Esophagus muscularis mucosa (tissue), 4 donors: Measurements from ENCODE around the gene VPS52.

ENCODE experiments used
- CTCF ChIP-seq, 3 experiments: fragments of 200-600 bp in 2 of 3; fragments of 450-650 bp in 1 of 3; sonication (generic) in 2 of 3; IDR thresholded peaks; one replicate each; pipeline ENCODE4 v1.5.1; 2017 to 2019; ENCODE audit warnings: antibody characterized with exemption in 3 of 3, mild to moderate bottlenecking in 2 of 3, moderate library complexity in 1 of 3
- EP300 ChIP-seq: sonication (generic); formaldehyde crosslinking; IDR thresholded peaks from one replicate; pipeline ENCODE4 v1.6.1; 2017; ENCODE audit warnings: antibody characterized with exemption
- POLR2A ChIP-seq: fragments of 450-650 bp; IDR thresholded peaks from one replicate; pipeline ENCODE4 v1.6.1; 2017; ENCODE audit warnings: antibody characterized with exemption, moderate library complexity, mild to moderate bottlenecking, low read depth
- POLR2AphosphoS5 ChIP-seq, 2 donors: sonication (generic); formaldehyde crosslinking; IDR thresholded peaks; one replicate each; pipeline ENCODE4 v1.6.1; 2017; ENCODE audit warnings: antibody characterized with exemption in 2 of 2

DNA sequence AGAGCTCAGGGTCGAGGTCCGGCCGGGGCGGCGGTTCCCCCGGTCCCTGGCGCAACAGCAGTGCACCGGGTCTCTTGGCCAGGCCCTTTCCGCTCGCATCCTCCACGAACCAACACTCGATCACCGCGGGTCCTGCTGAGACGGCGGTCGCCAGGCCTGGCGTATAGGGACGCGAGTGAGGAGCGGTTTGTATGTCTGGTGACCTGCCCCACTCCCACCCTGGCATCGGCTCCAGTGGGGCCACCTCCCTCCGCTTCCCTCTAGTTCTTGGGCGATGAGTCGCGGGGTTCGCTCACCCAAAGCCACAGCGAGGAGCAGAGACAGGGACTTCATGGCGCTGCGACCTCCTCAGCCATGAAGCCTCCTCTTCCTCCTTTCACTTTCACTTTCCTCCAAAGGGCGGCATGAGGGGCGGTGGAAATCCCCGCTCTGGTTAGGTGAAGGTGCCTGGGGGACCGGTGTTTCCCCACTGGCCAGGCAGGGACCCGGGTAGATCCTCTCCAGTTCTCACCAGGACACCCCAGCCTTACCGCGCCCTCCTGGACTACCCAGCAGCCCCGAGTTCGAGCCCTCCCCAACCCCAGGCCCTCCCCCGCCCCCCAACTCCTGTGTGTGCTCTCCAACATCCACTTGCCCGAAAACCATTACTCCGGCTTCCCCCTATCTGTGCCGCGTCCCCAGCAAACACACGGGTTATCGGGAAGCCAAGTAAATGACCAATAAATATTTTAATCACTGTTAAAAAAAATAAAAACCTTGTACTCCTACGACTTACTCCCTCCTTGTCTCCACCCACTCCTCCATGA lies 42.2 kb upstream of the VPS52 start, which contains the start of gene TAPBP:
- TF ChIP-seq POLR2AphosphoS5 (IDR thresholded peaks at IDR 0.05) (peak; percentile 70 to 78), POLR2A (no peak), CTCF (IDR thresholded peaks at IDR 0.05) (no peak), EP300 (no peak)
